ENCODE results near the gene MYH7.

DNA sequence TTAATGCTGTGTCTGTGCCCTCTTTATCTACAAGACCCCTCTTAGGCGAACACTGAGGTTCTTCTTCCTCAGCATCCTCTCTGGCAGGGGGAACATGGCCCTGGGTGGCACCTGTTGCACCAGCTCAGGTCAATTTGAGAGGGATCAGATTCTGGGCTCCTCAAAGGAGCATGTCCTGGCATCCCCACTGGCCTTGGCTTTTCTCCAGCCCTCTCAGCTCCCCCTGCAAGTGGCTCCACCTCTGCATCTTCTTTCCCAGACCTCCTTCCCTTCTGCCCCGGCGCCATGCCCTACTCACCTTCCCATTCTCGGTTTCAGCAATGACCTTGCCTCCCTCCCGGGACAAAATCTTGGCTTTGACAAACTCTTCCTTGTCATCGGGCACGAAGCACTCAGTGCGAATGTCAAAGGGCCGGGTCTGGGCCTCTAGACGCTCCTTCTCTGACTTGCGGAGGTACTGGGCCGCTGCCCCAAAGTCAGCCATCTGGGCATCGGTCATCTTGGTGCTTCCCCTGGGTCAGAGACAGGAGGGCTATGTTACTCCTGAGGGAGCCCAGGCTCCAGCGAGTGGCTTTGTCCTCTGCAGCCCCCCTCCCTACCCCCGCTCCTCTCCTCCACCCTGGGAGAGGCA lies 28.6 kb downstream of the MYH7 start:
- TF ChIP-seq CTCF (IDR thresholded peaks at IDR 0.05) (no peak), PBX3 (IDR thresholded peaks at IDR 0.05) (no peak), POLR2AphosphoS5 (IDR thresholded peaks at IDR 0.05; ENCODE audit: low read depth, low read length) (no peak), YY1 (IDR thresholded peaks at IDR 0.05; ENCODE audit: low read depth) (no peak), CHD2 (IDR thresholded peaks at IDR 0.05; ENCODE audit: low read length, partially characterized antibody) (no peak), USF1 (IDR thresholded peaks at IDR 0.05; ENCODE audit: borderline replicate concordance, low read depth) (no peak), JUND (IDR thresholded peaks at IDR 0.05) (no peak), REST (IDR thresholded peaks at IDR 0.05; ENCODE audit: low read depth, low read length) (no peak), MXI1 (IDR thresholded peaks at IDR 0.05; ENCODE audit: low read depth, low read length) (no peak), EP300 (IDR thresholded peaks at IDR 0.05; ENCODE audit: borderline replicate concordance in 1 of 2, low read depth in 1 of 2, low read length in 1 of 2) (no peak), NRF1 (IDR thresholded peaks at IDR 0.05; ENCODE audit: low read depth, low read length) (no peak)
- TF ChIP-seq, protein P1, sequence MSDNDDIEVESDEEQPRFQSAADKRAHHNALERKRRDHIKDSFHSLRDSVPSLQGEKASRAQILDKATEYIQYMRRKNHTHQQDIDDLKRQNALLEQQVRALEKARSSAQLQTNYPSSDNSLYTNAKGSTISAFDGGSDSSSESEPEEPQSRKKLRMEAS (IDR thresholded peaks at IDR 0.05; ENCODE audit: low read depth): no peak
